CD14-positive monocyte (primary cell): ENCODE results near the gene PWWP2A. TPM values are rescaled to one million over a fixed set of nuclear protein-coding genes. Genes with fewer than 3 reads are reported as not detected.

Source experiments
- DNase-seq, 3 donors: peaks; one replicate each; pipeline ENCODE4 v3.0.0-alpha.2; 2011 to 2022
- H2AFZ ChIP-seq: 2 replicates; pipeline ENCODE4 v1.6.0; 2012; ENCODE audit warnings: mild to moderate bottlenecking, low read depth, low read length, inconsistent platforms; ENCODE audit not compliant: insufficient read depth, poor library complexity, severe bottlenecking
- H3K27ac ChIP-seq, 2 donors: 1 replicate in 1 of 2; 2 replicates in 1 of 2; pipeline ENCODE4 v1.5.1; 2012 to 2013; ENCODE audit warnings: low read length in 2 of 2, control low read depth in 1 of 2, inconsistent platforms in 1 of 2, low read depth in 1 of 2, mild to moderate bottlenecking in 1 of 2
- H3K27me3 ChIP-seq, 2 donors: one replicate each; pipeline versions ENCODE4 v1.6.0 to v1.6.1; 2011 to 2013; ENCODE audit warnings: low read length in 2 of 2; ENCODE audit not compliant: control insufficient read depth in 2 of 2, insufficient read depth in 2 of 2
- H3K36me3 ChIP-seq, 2 donors: replicated peaks in 1 of 2; 1 replicate in 1 of 2; 2 replicates in 1 of 2; pipeline versions ENCODE4 v1.5.1 to v1.6.1; 2012 to 2013; ENCODE audit warnings: low read length in 2 of 2, control low read depth in 1 of 2, inconsistent platforms in 1 of 2, mild to moderate bottlenecking in 1 of 2; ENCODE audit not compliant: insufficient read depth in 2 of 2, control insufficient read depth in 1 of 2
- H3K4me1 ChIP-seq, 2 donors: 1 replicate in 1 of 2; 2 replicates in 1 of 2; pipeline versions ENCODE4 v1.5.1 to v1.6.1; 2012 to 2013; ENCODE audit warnings: low read length in 2 of 2, control low read depth in 1 of 2, inconsistent platforms in 1 of 2, mild to moderate bottlenecking in 1 of 2, moderate library complexity in 1 of 2; ENCODE audit not compliant: insufficient read depth in 2 of 2, control insufficient read depth in 1 of 2
- H3K4me2 ChIP-seq: replicated peaks from 2 replicates; pipeline ENCODE3; 2012; ENCODE audit warnings: low read length, moderate library complexity, mild to moderate bottlenecking; ENCODE audit not compliant: poor library complexity, severe bottlenecking; ENCODE audit errors: extremely low read depth
- H3K4me3 ChIP-seq, 3 experiments: fragments of 200-600 bp in 1 of 3; sonication (generic) in 1 of 3; replicated peaks in 1 of 3; 1 replicate in 2 of 3; 2 replicates in 1 of 3; pipeline ENCODE4 v1.5.1; 2011 to 2013; ENCODE audit warnings: low read length in 3 of 3, mild to moderate bottlenecking in 3 of 3, control low read depth in 2 of 3, low read depth in 2 of 3, inconsistent platforms in 1 of 3, moderate library complexity in 1 of 3
- H3K79me2 ChIP-seq: 2 replicates; pipeline ENCODE4 v1.6.0; 2012; ENCODE audit warnings: mild to moderate bottlenecking, control low read depth, inconsistent platforms, low read length, moderate library complexity; ENCODE audit not compliant: insufficient read depth
- H3K9ac ChIP-seq: 2 replicates; pipeline ENCODE4 v1.6.0; 2017; ENCODE audit warnings: low read length, mild to moderate bottlenecking; ENCODE audit not compliant: insufficient read depth, poor library complexity, severe bottlenecking
- H3K9me3 ChIP-seq, 2 donors: replicated peaks in 1 of 2; 1 replicate in 1 of 2; 2 replicates in 1 of 2; pipeline versions ENCODE4 v1.5.1 to v1.6.1; 2012 to 2013; ENCODE audit warnings: low read length in 2 of 2, control low read depth in 1 of 2; ENCODE audit not compliant: control insufficient read depth in 1 of 2, insufficient read depth in 1 of 2
- H4K20me1 ChIP-seq: 2 replicates; pipeline ENCODE4 v1.6.0; 2012; ENCODE audit warnings: mild to moderate bottlenecking, low read length, control low read depth, moderate library complexity; ENCODE audit not compliant: insufficient read depth
- H3K27ac Mint-ChIP-seq, 7 donors: one replicate each; pipeline ENCODE4 v1.8.0; 2020; ENCODE audit warnings: mild to moderate bottlenecking in 7 of 7, mixed read lengths in 7 of 7, moderate library complexity in 6 of 7, inconsistent platforms in 2 of 7
- H3K27me3 Mint-ChIP-seq, 3 donors: one replicate each; pipeline ENCODE4 v1.8.0; 2021 to 2022; ENCODE audit warnings: low read depth in 3 of 3, mild to moderate bottlenecking in 3 of 3, mixed read lengths in 3 of 3, moderate library complexity in 3 of 3, inconsistent platforms in 1 of 3
- H3K36me3 Mint-ChIP-seq, 2 donors: one replicate each; pipeline ENCODE4 v1.8.0; 2020; ENCODE audit warnings: mixed read lengths in 2 of 2, inconsistent platforms in 1 of 2, mild to moderate bottlenecking in 1 of 2
- H3K4me1 Mint-ChIP-seq: one replicate; pipeline ENCODE4 v1.8.0; 2020; ENCODE audit warnings: mild to moderate bottlenecking, mixed read lengths
- H3K4me3 Mint-ChIP-seq, 2 donors: one replicate each; pipeline ENCODE4 v1.8.0; 2020; ENCODE audit warnings: mild to moderate bottlenecking in 2 of 2, mixed read lengths in 2 of 2, moderate library complexity in 1 of 2
- H3K9me3 Mint-ChIP-seq, 7 donors: one replicate each; pipeline ENCODE4 v1.8.0; 2020 to 2022; ENCODE audit warnings: mixed read lengths in 7 of 7, mild to moderate bottlenecking in 6 of 7, moderate library complexity in 6 of 7, inconsistent platforms in 2 of 7
- WGBS: methylation state at CpG from one replicate; pipeline ENCODE4 v1.1.5; 2013; ENCODE audit warnings: missing lambda C conversion rate; ENCODE audit not compliant: insufficient coverage; 5-methylcytosine and 5-hydroxymethylcytosine counted together
- intact Hi-C, 2 donors: fragments of 100-400 bp; cut with micrococcal nuclease; formaldehyde crosslinking; loops; one replicate each; pipeline versions ENCODE4 v1.15.0 to v1.15.1; 2023
- polyA minus RNA-seq: library from RNA; depleted of rRNA, polyadenylated mRNA; stranded (reverse); fragments of >200 nt; gene quantifications from 2 replicates; pipeline ENCODE4 v1.2.3, GENCODE V29; 2012
- polyA plus RNA-seq, 3 donors: library from polyadenylated mRNA; depleted of rRNA in 1 of 3; unstranded in 2 of 3; stranded (reverse) in 1 of 3; fragments of 300-500 nt in 2 of 3; fragments of >200 nt in 1 of 3; fragmentation: Illumina TruSeq in 2 of 3; gene quantifications; 1 replicate in 2 of 3; 2 replicates in 1 of 3; pipeline ENCODE4 v1.2.3, GENCODE V29; 2012 to 2021
- total RNA-seq, 12 experiments: library from RNA in 1 of 12; stranded (reverse) in 1 of 12; fragments of 120-200 nt in 1 of 12; gene quantifications; one replicate each; pipeline ENCODE4 v1.2.4 and lab custom pipeline; 2013 to 2026; ENCODE audit warnings: mixed read lengths in 6 of 12, inconsistent platforms in 1 of 12
- TF ChIP-seq, protein P1 (sequence below): fragments of 200-600 bp; IDR thresholded peaks from one replicate; pipeline ENCODE4 v1.8.0; 2022; ENCODE audit warnings: antibody characterized with exemption, mild to moderate bottlenecking

Gene PWWP2A, protein sequence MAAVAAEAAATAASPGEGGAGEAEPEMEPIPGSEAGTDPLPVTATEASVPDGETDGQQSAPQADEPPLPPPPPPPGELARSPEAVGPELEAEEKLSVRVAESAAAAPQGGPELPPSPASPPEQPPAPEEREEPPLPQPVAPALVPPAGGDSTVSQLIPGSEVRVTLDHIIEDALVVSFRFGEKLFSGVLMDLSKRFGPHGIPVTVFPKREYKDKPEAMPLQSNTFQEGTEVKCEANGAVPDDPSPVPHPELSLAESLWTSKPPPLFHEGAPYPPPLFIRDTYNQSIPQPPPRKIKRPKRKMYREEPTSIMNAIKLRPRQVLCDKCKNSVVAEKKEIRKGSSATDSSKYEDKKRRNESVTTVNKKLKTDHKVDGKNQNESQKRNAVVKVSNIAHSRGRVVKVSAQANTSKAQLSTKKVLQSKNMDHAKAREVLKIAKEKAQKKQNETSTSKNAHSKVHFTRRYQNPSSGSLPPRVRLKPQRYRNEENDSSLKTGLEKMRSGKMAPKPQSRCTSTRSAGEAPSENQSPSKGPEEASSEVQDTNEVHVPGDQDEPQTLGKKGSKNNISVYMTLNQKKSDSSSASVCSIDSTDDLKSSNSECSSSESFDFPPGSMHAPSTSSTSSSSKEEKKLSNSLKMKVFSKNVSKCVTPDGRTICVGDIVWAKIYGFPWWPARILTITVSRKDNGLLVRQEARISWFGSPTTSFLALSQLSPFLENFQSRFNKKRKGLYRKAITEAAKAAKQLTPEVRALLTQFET
- 34.3 TPM for total RNA-seq (2013)
- 10 to 100 TPM; 18.8 to 21.6 (median 18.9) TPM for polyA plus RNA-seq
- 14.7 and 21.3 TPM in 2 replicates for polyA minus RNA-seq
- 33.9 to 47.2 (median 39.7) reads per million in 11 experiments for total RNA-seq (lab: John Stamatoyannopoulos, UW)

DNA sequence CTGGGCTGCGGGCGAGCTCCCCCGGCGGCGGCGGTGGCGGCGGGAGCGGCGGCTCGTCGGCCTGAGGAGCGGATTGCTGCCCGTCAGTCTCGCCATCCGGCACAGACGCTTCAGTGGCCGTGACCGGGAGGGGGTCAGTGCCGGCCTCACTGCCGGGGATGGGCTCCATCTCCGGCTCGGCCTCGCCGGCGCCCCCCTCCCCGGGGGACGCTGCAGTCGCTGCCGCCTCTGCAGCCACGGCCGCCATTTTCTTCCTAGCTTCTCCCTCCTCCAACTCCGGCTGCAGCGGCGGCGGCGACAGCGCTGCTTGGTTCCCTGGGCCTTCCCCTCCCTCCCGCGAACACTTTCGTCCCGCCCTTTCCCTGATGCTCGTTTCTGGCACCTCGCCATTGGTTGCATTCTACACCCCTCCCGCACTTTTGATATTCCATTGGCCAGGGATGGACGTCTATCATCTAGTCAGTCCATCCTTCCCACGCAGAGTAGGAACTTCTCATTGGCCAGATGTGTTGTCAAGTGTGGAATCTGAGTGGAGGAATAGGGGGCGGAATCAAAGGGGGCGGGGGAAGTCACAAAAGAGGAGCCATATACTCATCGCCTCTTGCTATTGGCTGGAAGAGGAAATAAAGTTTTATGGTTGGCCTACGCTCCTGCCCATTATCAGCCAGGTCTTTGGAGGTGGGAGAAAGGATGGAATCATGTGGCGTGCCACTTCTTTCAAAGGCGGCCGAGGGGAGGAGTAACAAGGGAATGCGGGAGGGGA is at the start of gene PWWP2A:
Gene PWWP2A, minus strand, starts transcription at position 309 of the 763 bp plus-strand sequence. Its CDS starts 62 bp downstream, at position 247.
- H3K4me2 ChIP-seq = peak within 1 kb of the TSS; percentile 90
- peaks cover 45% of the 10 kb centered on the region for H3K79me2 ChIP-seq
- WGBS = under 1% methylated on average over 49 of the region's 55 CpGs
- H3K9me3 ChIP-seq = no peaks in the 10 kb centered on the region
- H3K27ac ChIP-seq = peak within 1 kb of the TSS; percentile 68 to 86
- peak within 1 kb of the TSS; percentile 80 to 96 (median 93) for H3K27ac Mint-ChIP-seq
- H3K27me3 Mint-ChIP-seq = peaks cover 4 to 8% (median 7%) of the 10 kb centered on the region in 3 donors
- TF ChIP-seq, protein P1, sequence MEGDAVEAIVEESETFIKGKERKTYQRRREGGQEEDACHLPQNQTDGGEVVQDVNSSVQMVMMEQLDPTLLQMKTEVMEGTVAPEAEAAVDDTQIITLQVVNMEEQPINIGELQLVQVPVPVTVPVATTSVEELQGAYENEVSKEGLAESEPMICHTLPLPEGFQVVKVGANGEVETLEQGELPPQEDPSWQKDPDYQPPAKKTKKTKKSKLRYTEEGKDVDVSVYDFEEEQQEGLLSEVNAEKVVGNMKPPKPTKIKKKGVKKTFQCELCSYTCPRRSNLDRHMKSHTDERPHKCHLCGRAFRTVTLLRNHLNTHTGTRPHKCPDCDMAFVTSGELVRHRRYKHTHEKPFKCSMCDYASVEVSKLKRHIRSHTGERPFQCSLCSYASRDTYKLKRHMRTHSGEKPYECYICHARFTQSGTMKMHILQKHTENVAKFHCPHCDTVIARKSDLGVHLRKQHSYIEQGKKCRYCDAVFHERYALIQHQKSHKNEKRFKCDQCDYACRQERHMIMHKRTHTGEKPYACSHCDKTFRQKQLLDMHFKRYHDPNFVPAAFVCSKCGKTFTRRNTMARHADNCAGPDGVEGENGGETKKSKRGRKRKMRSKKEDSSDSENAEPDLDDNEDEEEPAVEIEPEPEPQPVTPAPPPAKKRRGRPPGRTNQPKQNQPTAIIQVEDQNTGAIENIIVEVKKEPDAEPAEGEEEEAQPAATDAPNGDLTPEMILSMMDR = no peak
- peaks cover 8 to 17% of the 10 kb centered on the region in 2 donors for H3K4me1 ChIP-seq
- peak; percentile 100 for DNase-seq
- H3K36me3 ChIP-seq = peaks cover 12 to 24% of the 10 kb centered on the region in 2 donors
- peaks cover 35% of the 10 kb centered on the region for H4K20me1 ChIP-seq
- intact Hi-C loops = loop anchor here (5.0 to 10.0 kb wide), 3 partner anchors 105 to 298 kb away; partner anchors contain the start of genes SLU7 (in 1 of the 2) and TTC1 (in 1 of the 2)
- peak within 1 kb of the TSS; percentile 62 to 97 (median 82) for H3K4me3 ChIP-seq
- peaks cover 0 to 3% of the 10 kb centered on the region in 2 donors for H3K27me3 ChIP-seq
- H3K9ac ChIP-seq = peak within 1 kb of the TSS; percentile 94
- peak within 1 kb of the TSS; percentile 85 for H2AFZ ChIP-seq
- H3K4me1 Mint-ChIP-seq = peaks cover 13% of the 10 kb centered on the region
- H3K36me3 Mint-ChIP-seq = peaks cover 12 to 24% of the 10 kb centered on the region in 2 donors
- H3K4me3 Mint-ChIP-seq = peak within 1 kb of the TSS; percentile 88 to 94
- H3K9me3 Mint-ChIP-seq = no peaks in the 10 kb centered on the region
